HG03060 (cell line): ENCODE data around the gene SHFL.

Source experiments
- ATAC-seq: cut with Tn5 transposase; IDR thresholded peaks from one replicate; pipeline ENCODE4 v1.9.1; 2021; ENCODE audit warnings: low read depth, moderate number of reproducible peaks; ENCODE audit not compliant: unreplicated experiment

Gene SHFL

DNA sequence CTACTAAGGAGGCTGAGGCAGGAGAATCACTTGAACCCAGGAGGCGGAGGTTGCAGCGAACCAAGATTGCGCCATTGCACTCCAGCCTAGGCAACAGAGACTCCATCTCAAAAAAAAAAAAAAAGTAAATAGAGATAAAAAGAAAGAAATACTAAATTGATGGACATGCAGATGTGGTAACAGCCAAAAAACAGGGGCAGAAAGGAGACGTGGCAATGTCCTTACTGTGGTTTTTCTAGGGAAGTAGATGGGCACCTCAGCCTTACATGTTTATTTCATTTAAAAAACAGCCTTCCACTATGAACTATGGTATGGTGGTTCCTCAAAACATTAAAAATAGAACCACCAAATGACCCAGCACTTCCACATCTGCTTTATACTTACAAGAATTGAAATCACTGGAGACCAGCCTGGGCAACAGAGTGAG is 40.1 kb downstream of the SHFL start:
- ATAC-seq = no peak

DNA sequence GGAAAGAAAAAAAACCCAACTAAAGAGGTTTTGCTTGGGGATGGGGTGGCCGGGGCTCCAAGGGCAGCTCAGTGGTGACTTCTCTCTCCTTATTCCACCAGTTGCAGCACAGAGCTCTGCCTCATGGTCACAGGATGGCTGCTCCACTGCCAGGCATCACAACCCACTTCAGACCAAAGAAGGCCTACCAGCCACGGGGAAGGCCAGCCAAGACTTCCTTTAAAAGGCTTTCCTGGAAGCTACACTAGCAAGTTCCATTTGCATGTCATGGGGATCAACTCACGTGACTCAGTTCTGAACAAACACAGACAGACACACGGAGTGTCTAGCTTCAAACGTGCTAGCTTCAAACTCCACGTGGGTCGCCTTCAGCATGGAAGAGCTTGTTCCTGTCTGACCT is 46.8 kb downstream of the SHFL start:
- ATAC-seq = no peak

DNA sequence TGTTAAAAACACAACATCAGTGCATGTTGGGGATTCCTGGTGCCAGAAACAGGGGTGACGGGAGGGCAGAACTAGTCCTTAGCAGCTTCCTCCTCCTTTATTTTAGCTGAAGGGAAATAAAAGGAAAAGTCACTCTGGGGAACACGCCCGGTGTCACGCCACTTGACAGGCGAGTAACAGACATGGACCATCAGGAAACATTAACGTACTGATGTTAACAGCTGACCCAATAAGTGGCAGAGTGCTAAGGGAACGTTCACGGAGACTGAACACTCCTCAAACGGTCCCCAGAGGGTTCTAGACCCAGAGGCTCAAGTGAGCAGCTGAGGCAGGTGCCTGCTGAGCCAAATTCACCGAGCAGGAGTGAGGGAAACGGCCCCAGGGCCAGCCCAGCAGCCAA is 47.5 kb downstream of the SHFL start:
- no peak for ATAC-seq

DNA sequence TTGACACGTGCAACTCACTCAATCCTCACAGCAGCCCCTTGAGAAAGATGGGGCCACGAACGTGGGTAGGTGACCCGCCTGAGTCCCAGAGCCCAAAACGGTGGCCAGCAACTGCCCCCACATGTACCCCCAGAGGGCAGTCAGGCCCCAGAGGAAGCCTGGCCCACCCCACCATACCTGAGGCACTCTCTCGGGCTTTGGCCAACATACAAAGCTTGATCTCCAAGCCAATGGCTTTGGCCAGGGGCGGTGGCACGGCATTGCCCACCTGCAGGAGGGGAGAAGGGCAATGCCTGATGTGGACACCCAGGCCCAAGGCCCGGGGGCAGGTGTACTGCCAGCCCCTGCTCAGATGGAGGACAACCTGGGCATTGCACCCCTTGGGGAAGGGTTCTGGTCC is 47.9 kb downstream of the SHFL start:
- ATAC-seq = no peak

DNA sequence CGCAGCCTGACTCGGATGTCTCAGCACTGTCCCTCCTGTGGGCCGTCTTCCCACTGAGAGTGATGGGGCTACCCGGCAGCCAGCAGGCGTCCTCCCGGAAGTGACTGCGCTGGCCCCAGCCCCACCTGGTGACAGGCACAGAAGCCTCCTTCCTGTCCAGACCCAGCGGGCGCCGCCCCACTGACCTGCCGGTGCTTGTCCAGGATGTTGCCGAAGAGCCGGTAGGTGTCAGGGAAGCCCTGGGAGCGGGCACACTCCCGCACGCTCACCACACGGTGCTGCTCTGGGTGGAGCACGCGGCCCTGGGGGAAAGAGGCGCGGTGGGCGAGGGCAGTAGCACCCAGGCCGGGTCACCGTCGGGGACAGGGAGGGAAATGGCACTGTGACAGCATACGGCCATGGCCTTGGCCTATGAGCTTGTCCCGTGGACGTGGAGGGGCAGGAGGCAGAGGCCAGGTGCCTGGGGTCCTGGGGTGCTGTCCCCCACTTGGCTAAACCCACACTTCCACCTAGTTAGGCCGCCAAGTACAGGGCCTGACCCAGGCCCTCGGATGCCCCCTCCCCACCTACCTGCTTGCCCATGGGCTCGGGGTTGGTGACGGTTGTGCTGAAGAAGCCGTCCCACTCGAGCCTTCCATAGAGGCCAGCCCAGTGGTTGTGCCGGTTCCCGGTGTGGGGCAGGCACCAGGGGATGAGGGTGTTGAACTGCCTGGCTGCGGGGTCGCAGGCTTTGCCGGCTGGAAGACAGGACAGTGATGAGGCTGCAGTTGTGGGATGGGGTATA is 49.6 kb downstream of the SHFL start:
- ATAC-seq = no peak

DNA sequence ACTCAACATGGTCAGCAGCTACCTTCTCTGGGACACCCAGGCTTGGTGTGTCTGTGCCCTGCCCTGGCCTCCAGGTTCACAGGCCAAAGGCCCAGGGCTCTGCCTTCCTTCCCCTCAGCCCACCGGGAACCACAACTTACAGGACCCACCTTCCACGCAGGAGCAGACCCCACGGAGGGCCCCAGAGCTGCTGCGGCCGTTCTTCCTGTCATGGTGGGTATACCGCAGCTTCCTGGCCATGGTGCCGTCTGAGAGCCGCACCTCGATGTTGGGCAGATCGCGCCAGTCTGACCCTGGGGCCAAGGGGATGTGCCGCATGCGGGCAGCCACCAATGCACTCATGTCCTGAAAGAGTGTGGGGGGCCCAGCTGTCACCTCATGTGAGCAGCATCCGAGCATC is 50.8 kb downstream of the SHFL start:
- no peak for ATAC-seq

DNA sequence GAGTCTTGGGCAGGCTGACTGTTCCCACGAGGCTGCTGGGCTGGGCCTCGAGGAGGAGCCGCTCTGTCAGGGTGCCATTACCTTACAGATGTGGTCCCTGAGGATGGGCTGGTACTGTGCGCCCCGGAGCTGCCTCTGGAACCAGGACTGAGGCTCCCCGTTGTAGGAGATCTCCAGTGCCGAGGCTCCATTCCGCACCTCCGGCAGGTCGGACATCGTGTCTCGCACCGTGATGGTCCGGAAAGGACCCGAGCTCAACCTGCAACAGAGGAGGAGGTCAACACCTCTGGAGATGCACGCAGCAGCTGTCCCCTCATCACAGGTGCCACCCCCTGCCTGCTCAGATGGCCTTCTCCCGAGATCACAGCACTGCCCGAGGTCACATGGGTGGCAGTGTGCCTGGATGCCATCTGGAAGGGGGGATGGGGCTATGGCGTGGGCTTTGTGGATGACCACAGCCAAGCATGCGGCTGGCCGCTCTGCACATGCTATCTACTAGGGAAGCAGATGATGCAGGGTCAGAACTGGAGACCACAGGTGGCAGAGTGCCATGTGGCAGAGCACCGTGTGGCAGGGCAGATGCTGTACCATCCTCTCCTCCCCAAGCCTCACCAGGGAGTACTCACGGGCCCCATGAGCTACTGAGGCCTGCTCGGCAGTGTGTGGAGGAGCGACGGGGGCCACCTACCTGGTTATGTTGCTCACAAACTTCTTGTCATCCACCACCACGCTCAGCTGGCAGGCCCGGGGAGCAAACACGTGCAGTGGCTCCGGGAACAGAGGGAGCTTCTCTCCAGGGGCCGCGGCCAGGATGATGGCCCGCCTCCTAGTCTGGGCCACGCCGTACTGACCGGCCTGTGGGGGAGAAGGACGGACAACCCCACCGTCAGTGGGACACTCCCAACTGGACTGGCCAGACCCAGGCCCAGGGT is 51.9 kb downstream of the SHFL start:
- ATAC-seq = no peak

DNA sequence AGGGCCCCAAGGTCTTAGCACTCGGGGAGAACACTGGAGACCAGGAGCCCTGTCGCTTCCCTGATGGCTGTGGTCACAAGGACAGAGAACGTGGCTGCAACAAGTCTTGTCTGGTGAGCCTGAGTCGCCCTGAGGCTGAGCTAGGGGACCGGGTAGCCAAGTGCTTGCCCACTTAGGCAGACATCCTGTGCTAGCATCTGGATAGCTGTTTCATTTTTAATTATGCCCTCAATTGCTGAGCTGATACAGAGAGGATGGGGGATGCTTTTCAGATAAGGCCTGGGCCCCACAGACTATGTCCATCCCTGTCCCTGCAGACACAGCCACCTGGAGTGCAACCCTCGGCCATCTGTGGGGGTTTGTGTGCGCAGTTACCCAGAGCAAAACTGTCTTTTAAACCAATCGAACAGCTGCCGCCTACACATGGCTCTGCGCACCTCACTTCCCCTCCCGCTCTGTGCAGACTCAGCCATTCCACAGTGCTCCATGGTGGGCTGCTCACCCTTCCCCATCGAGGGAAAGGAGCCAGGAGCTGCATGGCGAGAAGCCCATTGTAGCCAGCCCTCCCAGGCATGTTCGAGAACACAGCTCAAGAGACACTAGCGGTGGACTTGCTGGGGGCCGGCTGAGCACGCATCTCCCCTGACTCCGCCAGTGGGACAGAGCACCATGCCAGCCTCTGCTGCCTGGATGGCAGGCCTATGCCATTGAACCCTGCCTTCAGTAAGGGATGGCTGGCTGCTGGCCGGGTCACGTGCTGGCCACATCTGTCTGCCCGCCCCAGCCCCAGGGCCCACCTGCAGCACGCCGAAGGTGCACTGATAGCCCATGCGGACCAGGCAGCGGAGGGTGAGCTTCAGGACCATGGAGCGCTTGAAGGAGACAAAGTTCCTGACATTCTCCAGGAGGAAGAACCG is 53.0 kb downstream of the SHFL start:
- ATAC-seq = no peak

DNA sequence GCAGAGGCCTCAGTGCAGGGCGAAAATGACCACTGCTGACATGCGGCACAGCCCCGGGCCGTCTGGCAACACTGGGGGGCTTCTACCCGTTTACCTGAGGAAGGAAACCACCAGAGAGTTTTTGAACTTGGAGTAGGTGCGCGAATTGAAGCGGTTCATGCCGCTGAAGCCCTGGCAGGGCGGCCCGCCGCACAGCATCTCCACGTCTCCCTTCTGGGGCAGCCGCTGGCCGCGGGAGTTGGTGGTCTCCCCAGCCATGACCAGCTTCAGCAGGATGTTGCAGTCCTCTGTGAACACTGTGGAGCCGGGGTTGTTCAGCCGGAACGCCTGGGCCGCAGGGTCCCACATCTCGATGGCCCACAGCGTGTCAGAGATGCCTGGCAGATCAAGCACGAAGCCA is 53.8 kb downstream of the SHFL start:
- no peak for ATAC-seq

DNA sequence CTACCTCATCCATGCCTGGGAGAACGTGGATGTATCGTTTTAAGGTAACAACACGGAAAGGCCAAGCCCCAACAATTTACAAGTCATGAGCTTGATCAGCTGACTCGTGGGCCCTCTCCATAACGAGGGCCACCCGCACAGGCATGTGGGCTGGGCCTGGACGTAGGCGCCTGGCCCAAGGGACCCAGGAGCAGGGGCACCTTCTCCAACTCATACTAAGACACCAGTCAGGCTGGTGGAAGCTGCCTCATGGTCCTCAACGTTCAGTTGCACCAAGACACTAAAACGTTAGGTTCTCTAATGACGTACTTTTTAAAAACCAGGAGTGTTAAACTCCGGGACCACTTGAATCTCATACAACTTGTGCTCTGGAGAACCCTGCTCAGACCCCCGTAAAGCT is 55.4 kb downstream of the SHFL start:
- no peak for ATAC-seq

DNA sequence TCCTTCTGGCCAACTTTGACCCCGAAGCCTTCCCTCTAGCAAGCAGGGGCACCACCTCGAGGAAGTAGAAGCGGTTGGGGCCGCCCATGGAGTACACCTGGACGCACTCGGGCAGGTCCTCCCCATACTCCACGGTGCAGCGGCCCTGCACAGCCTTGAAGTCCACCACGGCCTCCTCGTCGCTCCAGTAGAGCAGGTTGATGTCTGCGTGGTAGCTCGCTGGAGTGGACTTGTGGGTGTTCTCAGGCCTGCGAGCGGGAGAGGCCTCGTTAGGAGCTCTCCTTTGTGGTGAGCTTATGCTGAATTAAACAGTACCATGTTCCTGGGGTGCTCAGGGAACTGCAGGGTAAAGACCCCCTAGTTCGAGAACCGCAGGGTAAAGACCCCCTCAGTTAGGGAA is 55.9 kb downstream of the SHFL start:
- ATAC-seq = no peak
